Sigmoid colon (tissue), 7 donors: ENCODE data around the gene CALML6. TPM values are rescaled to one million over a fixed set of nuclear protein-coding genes. Genes with fewer than 3 reads are reported as not detected.

Experiments
- DNase-seq: peaks from one replicate; pipeline ENCODE4 v3.0.0-alpha.2; 2019
- H3K27ac ChIP-seq, 4 donors: fragments of 200-600 bp; sonication (generic); one replicate each; pipeline ENCODE4 v1.5.1; 2016 to 2019; ENCODE audit warnings: mild to moderate bottlenecking in 1 of 4
- H3K27me3 ChIP-seq, 3 donors: fragments of 200-600 bp; sonication (generic); one replicate each; pipeline ENCODE4 v1.5.1; 2019; ENCODE audit warnings: mild to moderate bottlenecking in 1 of 3
- H3K36me3 ChIP-seq, 4 donors: fragments of 200-600 bp; sonication (generic); one replicate each; pipeline ENCODE4 v1.5.1; 2016 to 2019
- H3K4me1 ChIP-seq, 4 donors: fragments of 200-600 bp; sonication (generic); one replicate each; pipeline ENCODE4 v1.5.1; 2017 to 2019
- H3K4me3 ChIP-seq, 4 donors: fragments of 200-600 bp; sonication (generic); one replicate each; pipeline ENCODE4 v1.5.1; 2017 to 2019; ENCODE audit warnings: mild to moderate bottlenecking in 2 of 4, moderate library complexity in 1 of 4
- H3K9me3 ChIP-seq, 4 donors: fragments of 200-600 bp in 3 of 4; sonication (generic) in 3 of 4; one replicate each; pipeline versions ENCODE4 v1.5.1 to v1.6.1; 2013 to 2019
- CTCF ChIP-seq, 4 experiments: fragments of 450-650 bp in 3 of 4; fragments of 200-600 bp in 1 of 4; IDR thresholded peaks; one replicate each; pipeline ENCODE4 v1.5.1; 2016 to 2019; ENCODE audit warnings: antibody characterized with exemption in 4 of 4, mild to moderate bottlenecking in 3 of 4, moderate library complexity in 2 of 4
- EP300 ChIP-seq, 4 donors: sonication (generic); formaldehyde crosslinking; IDR thresholded peaks; one replicate each; pipeline ENCODE4 v1.6.1; 2017; ENCODE audit warnings: antibody characterized with exemption in 4 of 4
- POLR2A ChIP-seq, 2 donors: fragments of 450-650 bp; IDR thresholded peaks; one replicate each; pipeline ENCODE4 v1.6.1; 2016; ENCODE audit warnings: antibody characterized with exemption in 2 of 2, mild to moderate bottlenecking in 2 of 2, moderate library complexity in 2 of 2
- POLR2AphosphoS5 ChIP-seq, 4 donors: sonication (generic); formaldehyde crosslinking; IDR thresholded peaks; one replicate each; pipeline ENCODE4 v1.6.1; 2017; ENCODE audit warnings: antibody characterized with exemption in 4 of 4
- WGBS, 2 donors: extraction: QIAGEN DNeasy Blood & Tissue Kit; methylation state at CpG; one replicate each; pipeline ENCODE4 v1.1.7; 2013; 5-methylcytosine and 5-hydroxymethylcytosine counted together
- intact Hi-C: fragments of 100-400 bp; cut with DNase I; formaldehyde crosslinking; loops from one replicate; pipeline ENCODE4 v1.15.1; 2023
- polyA plus RNA-seq, 3 donors: library from polyadenylated mRNA; stranded (reverse); fragments of 200-250 nt; gene quantifications; one replicate each; pipeline ENCODE4 v1.2.3, GENCODE V29; 2013
- total RNA-seq, 4 donors: library from RNA; depleted of rRNA; stranded (reverse); fragments of >200 nt; gene quantifications; one replicate each; pipeline ENCODE4 v1.1.0, GENCODE V29; 2016
- donor health status: healthy with polysubstance abuse.
- donor health status: Bipolar disorder and iron deficiency.
- donor health status: healthy.

CALML6 gene
- total and polyA plus RNA-seq, 7 donors, result 0.36 TPM; not detected in 5

DNA sequence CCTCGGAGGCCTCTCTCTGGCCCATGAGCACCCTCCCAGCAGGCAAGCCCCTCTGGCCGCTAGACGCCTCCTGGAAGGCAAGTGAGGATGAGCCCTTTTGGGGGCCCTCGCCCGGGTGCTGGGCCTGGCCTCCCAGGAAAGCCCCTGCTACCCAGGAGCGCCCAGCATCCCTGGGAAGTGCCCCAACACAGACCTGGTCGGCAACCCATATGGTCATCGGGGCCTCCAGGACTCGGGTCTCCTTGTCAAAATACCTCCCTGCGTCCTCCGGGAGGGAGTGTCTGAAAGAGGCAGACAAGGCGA, 25.0 kb downstream of the CALML6 start:
- H3K27me3 ChIP-seq, result peaks cover under 1 to 43% (median 9%) of the 10 kb centered on the region in 3 donors
- WGBS, 2 donors, result 87 to 91% methylated on average over 12 of the region's 12 CpGs
- peaks cover 0 to 8% (median 6%) of the 10 kb centered on the region in 4 donors for H3K4me1 ChIP-seq
- intact Hi-C loops, result loop anchor here (5.0 kb wide), 1 partner anchor 107 kb away; no protein-coding TSS in a partner anchor
- H3K36me3 ChIP-seq, result no peaks in the 10 kb centered on the region
- no peak overlapping the region for H3K27ac ChIP-seq
- DNase-seq, result no peak
- H3K9me3 ChIP-seq, result no peaks in the 10 kb centered on the region
- H3K4me3 ChIP-seq, result no peak overlapping the region
- TF ChIP-seq CTCF (IDR thresholded peaks at IDR 0.05) (no peak), EP300 (IDR thresholded peaks at IDR 0.05) (no peak), POLR2A (IDR thresholded peaks at IDR 0.05) (no peak), POLR2AphosphoS5 (IDR thresholded peaks at IDR 0.05) (no peak)

DNA sequence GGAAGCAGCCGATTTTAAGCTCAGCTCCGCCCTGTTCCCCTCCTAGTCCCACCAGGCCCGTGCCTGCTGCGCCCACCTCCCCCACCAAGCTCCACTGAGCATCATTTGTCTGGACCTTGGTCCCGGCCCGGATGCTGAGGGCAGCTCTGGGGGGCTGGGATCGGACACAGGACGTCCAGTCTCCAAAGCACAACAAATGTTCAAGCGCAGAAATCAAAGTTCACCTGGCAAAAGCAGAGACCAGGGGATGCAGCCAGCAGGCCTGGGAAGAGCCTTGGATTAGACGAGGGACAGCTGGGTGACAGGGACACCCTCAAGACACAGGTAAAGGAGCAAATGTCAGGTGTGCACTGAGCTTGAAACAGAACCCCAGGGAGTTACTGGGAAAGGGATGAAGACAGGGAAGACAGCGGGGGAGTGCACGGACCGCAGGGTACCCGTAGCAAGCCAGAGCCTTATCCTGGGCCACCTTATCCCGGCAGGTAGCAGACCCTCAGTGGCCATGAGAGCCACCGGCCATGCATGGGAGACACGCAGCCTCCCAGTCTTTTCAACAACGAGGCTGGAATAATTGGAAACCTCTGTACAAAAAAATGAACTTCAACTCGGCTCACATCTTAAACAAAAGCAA, 26.3 kb downstream of the CALML6 start:
- TF ChIP-seq EP300 (IDR thresholded peaks at IDR 0.05), result no peak
- no peak for TF ChIP-seq CTCF (IDR thresholded peaks at IDR 0.05)
- TF ChIP-seq POLR2AphosphoS5 (IDR thresholded peaks at IDR 0.05), result no peak
- no peak for TF ChIP-seq POLR2A (IDR thresholded peaks at IDR 0.05)
- intact Hi-C loops, result loop anchor here (5.0 kb wide), 1 partner anchor 106 kb away; no protein-coding TSS in a partner anchor
- WGBS, 2 donors, result 56 to 77% methylated on average over 19 of the region's 19 CpGs

DNA sequence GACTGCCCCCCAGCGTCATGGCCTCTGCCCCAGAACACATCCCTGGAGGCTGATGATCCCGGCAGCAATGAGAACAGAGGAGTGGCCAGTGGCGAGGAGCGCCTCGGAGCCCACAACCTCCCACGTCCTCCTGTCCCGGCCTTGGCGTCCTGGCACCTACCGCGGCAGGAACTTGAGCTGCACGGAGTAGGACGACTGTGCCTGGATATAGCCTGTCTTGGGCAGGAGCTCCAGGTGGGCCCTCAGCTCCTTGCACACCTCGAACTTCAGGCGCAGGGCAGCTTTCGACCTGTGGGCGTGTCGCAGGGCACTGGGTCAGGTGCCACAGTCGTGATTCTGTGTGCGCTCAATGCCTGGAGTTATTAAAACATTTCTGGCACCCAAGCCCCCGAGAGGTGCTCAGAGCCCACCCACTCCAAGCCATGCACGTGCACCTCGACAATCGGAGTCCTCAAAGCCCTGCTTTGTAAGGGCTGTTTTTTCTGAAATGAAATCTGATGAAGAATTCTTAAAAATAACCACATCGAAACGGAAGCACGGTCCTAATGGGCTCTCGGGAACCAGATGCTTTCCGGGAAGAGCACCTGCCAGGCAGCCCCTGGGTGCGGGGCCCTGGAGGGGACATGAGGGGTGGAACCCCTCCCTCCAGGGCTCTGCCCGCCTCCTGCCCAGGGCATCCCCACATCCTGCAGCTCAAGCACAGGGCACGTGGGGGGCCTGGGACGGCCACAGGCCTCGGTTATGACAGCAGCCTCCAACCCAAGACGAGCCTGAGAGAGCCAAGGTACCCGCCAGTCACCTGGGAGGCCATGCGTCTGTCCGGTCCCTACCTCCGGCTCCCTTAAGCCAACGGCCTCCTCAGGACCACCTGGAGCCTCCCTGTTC, 27.1 kb downstream of the CALML6 start:
- no peak for TF ChIP-seq CTCF (IDR thresholded peaks at IDR 0.05)
- no peak for TF ChIP-seq POLR2A (IDR thresholded peaks at IDR 0.05)
- no peak for TF ChIP-seq EP300 (IDR thresholded peaks at IDR 0.05)
- TF ChIP-seq POLR2AphosphoS5 (IDR thresholded peaks at IDR 0.05), result no peak
- no peak for DNase-seq
- intact Hi-C loops, result loop anchor here (5.0 kb wide), 1 partner anchor 105 kb away; no protein-coding TSS in a partner anchor
- Histone ChIP-seq H3K4me1 (peaks cover 0 to 8% (median 6%) of the 10 kb centered on the region in 4 donors), H3K4me3 (no peak overlapping the region), H3K9me3 (no peaks in the 10 kb centered on the region), H3K27me3 (peaks cover 2 to 41% (median 9%) of the 10 kb centered on the region in 3 donors), H3K27ac (no peak overlapping the region), H3K36me3 (no peaks in the 10 kb centered on the region)
- WGBS, 2 donors, result 42 to 80% methylated on average over 39 of the region's 39 CpGs

More for the DNA sequence above, 26.3 kb downstream of the CALML6 start:
- H3K4me1 ChIP-seq, result peaks cover 0 to 8% (median 6%) of the 10 kb centered on the region in 4 donors
- no peaks in the 10 kb centered on the region for H3K36me3 ChIP-seq
- peaks cover 2 to 40% (median 9%) of the 10 kb centered on the region in 3 donors for H3K27me3 ChIP-seq
- H3K9me3 ChIP-seq, result no peaks in the 10 kb centered on the region
- no peak overlapping the region for H3K27ac ChIP-seq
- no peak for DNase-seq
- H3K4me3 ChIP-seq, result no peak overlapping the region

- no peak for DNase-seq
- H3K27ac ChIP-seq, result no peak overlapping the region
- intact Hi-C loops, result loop anchor here (5.0 kb wide), 1 partner anchor 104 kb away; no protein-coding TSS in a partner anchor
- H3K9me3 ChIP-seq, result no peaks in the 10 kb centered on the region
- H3K4me3 ChIP-seq, result no peak overlapping the region
- no peak for TF ChIP-seq EP300 (IDR thresholded peaks at IDR 0.05)
- no peak for TF ChIP-seq CTCF (IDR thresholded peaks at IDR 0.05)
- TF ChIP-seq POLR2AphosphoS5 (IDR thresholded peaks at IDR 0.05), result no peak
- no peak for TF ChIP-seq POLR2A (IDR thresholded peaks at IDR 0.05)
- H3K36me3 ChIP-seq, result no peaks in the 10 kb centered on the region
- H3K4me1 ChIP-seq, result peaks cover 0 to 8% (median 6%) of the 10 kb centered on the region in 4 donors
- 33 to 67% methylated on average over 45 of the region's 45 CpGs for WGBS, 2 donors
- H3K27me3 ChIP-seq, result peaks cover 2 to 50% (median 9%) of the 10 kb centered on the region in 3 donors
These were observed 27.9 kb downstream of the CALML6 start for GRCh38 chr1:1942753-1943656.
